Muscle of leg (tissue), 11 donors: ENCODE measurements around the gene KIF2C. TPM values are rescaled to one million over a fixed set of nuclear protein-coding genes. Genes with fewer than 3 reads are reported as not detected.

Experiments
- DNase-seq: peaks from one replicate; pipeline ENCODE4 v3.0.0; 2013
- H3K27ac ChIP-seq: one replicate; pipeline ENCODE4 v1.5.1; 2013; ENCODE audit warnings: mild to moderate bottlenecking, low read length, control low read depth
- H3K27me3 ChIP-seq: one replicate; pipeline ENCODE4 v1.6.1; 2013; ENCODE audit warnings: low read length; ENCODE audit not compliant: control insufficient read depth, insufficient read depth
- H3K36me3 ChIP-seq: one replicate; pipeline ENCODE4 v1.6.1; 2013; ENCODE audit warnings: low read length; ENCODE audit not compliant: control insufficient read depth, insufficient read depth
- H3K4me1 ChIP-seq: one replicate; pipeline ENCODE4 v1.6.1; 2013; ENCODE audit warnings: low read length; ENCODE audit not compliant: control insufficient read depth, insufficient read depth
- H3K4me3 ChIP-seq: one replicate; pipeline ENCODE4 v1.5.1; 2013; ENCODE audit warnings: low read length, control low read depth
- H3K9me3 ChIP-seq: replicated peaks from 2 replicates; pipeline ENCODE4 v1.6.1; 2013; ENCODE audit warnings: low read depth, low read length; ENCODE audit not compliant: control insufficient read depth
- WGBS: methylation state at CpG from one replicate; pipeline ENCODE4 v1.1.5; 2013; ENCODE audit warnings: missing lambda C conversion rate; ENCODE audit not compliant: insufficient coverage; 5-methylcytosine and 5-hydroxymethylcytosine counted together
- polyA plus RNA-seq, 8 donors: library from polyadenylated mRNA; unstranded; fragments of 120-200 nt; gene quantifications; one replicate each; pipeline versions ENCODE4 v1.2.1 to v1.2.3, GENCODE V29; 2013; ENCODE audit warnings: inconsistent platforms in 1 of 8, low replicate concordance in 1 of 8; ENCODE audit not compliant: insufficient read length in 8 of 8, insufficient read depth in 1 of 8
- total RNA-seq: library from RNA; stranded (reverse); fragments of 120-200 nt; gene quantifications from one replicate; pipeline ENCODE4 v1.2.4, GENCODE V29; 2013

Gene KIF2C
- total and polyA plus RNA-seq, 9 donors = 9.2 to 18.2 (median 13.0) TPM

- Histone ChIP-seq H3K4me3 (no peak overlapping the region), H3K4me1 (no peaks in the 10 kb centered on the region), H3K9me3 (no peaks in the 10 kb centered on the region), H3K27me3 (no peaks in the 10 kb centered on the region), H3K36me3 (no peaks in the 10 kb centered on the region), H3K27ac (no peak overlapping the region)
- DNase-seq = no peak
- WGBS = no CpG with 5 or more reads among the region's 1 CpG
Observed at GRCh38 chr1:44717653-44718052, 22.0 kb upstream of the KIF2C start.

DNA sequence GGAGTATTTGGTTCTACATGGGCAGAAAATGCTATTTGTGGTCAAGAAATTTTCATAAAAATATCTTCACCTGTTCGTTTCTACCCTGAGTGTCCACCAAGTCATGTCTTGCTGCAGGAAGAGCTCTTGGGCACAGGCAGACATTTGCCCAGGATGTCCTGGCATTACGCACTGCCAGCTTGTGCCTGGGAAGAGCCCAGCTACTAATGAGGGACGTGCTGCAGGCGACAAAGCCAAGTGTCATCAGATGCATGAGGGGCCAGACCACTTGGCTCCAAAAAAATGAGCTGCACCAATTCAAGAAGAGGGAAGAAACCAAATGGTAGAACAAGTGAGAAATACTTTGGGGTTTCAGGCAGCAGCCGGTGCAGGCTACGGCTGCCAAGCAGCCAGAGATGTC is 21.5 kb upstream of the KIF2C start:
- WGBS = 86% methylated on average over 6 of the region's 6 CpGs

GRCh38 chr1:44719318-44719717 is 20.3 kb upstream of the KIF2C start:
- H3K27me3 ChIP-seq = no peaks in the 10 kb centered on the region
- H3K4me1 ChIP-seq = no peaks in the 10 kb centered on the region
- no peaks in the 10 kb centered on the region for H3K9me3 ChIP-seq
- WGBS = 67% methylated on average over 3 of the region's 5 CpGs
- H3K36me3 ChIP-seq = no peaks in the 10 kb centered on the region
- DNase-seq = no peak
- H3K27ac ChIP-seq = no peak overlapping the region
- no peak overlapping the region for H3K4me3 ChIP-seq

More for the DNA sequence above, 21.5 kb upstream of the KIF2C start:
- Histone ChIP-seq H3K36me3 (no peaks in the 10 kb centered on the region), H3K27ac (no peak overlapping the region), H3K27me3 (no peaks in the 10 kb centered on the region), H3K4me1 (no peaks in the 10 kb centered on the region), H3K9me3 (no peaks in the 10 kb centered on the region), H3K4me3 (no peak overlapping the region)
- DNase-seq = no peak

- H3K4me1 ChIP-seq = no peaks in the 10 kb centered on the region
- WGBS = 91% methylated on average over 4 of the region's 4 CpGs
Observed at GRCh38 chr1:44720281-44720680, 19.4 kb upstream of the KIF2C start.

GRCh38 chr1:44721485-44722361 is 17.9 kb upstream of the KIF2C start:
- Histone ChIP-seq H3K9me3 (no peaks in the 10 kb centered on the region), H3K27me3 (no peaks in the 10 kb centered on the region), H3K36me3 (no peaks in the 10 kb centered on the region), H3K27ac (no peak overlapping the region), H3K4me1 (no peaks in the 10 kb centered on the region), H3K4me3 (no peak overlapping the region)
- WGBS = 26% methylated on average over 5 of the region's 14 CpGs
- DNase-seq = peak; percentile 76

More at GRCh38 chr1:44720281-44720680, 19.4 kb upstream of the KIF2C start:
- no peak for DNase-seq
- no peak overlapping the region for H3K4me3 ChIP-seq
- H3K36me3 ChIP-seq = no peaks in the 10 kb centered on the region
- no peak overlapping the region for H3K27ac ChIP-seq
- H3K27me3 ChIP-seq = no peaks in the 10 kb centered on the region
- no peaks in the 10 kb centered on the region for H3K9me3 ChIP-seq

- Histone ChIP-seq H3K36me3 (no peaks in the 10 kb centered on the region), H3K27ac (no peak overlapping the region), H3K4me1 (no peaks in the 10 kb centered on the region), H3K9me3 (no peaks in the 10 kb centered on the region), H3K4me3 (no peak overlapping the region), H3K27me3 (no peaks in the 10 kb centered on the region)
- WGBS = 88% methylated on average over 3 of the region's 9 CpGs
- DNase-seq = no peak
Observed at GRCh38 chr1:44723064-44723463, 16.6 kb upstream of the KIF2C start.

DNA sequence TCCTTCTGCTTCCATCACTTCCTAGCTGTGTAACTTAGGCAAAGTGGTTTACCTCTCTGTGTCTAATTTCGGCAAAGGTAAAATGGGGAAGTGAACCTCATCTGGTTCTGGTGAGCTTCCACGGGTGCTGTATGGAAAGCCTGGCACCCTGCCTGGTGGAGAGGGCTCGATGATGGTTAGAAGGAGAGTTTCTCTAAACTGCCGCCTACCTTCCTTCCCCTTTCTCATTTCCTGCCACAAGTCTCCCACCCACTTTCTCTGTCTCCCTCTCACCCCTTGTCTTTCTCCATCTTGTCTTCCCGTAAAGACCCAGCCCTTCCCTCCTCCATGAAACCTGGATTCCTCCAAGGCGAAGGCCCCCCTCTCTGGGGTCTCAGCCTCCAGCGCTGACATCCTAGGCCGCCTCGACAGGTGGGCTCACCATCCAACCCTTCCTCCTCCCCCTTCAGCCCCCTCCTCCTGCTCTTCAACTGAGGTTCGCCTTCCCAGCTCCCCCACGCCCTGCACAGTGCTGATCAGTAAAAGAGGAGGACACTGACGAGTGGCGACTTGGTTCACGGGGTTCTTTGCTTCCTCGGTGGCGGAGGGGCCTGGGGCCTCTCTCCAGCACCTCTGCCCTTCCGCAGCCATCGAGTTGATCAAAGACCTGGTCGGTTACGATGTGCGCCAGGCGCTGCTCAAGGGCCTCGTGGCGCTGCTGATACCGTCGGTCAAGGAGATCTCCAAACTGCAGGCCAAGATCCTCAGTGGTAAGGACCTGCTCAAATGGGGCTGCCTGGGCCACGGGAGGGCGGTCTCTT is 15.9 kb upstream of the KIF2C start:
- peak; percentile 22 for DNase-seq
- H3K27me3 ChIP-seq = no peaks in the 10 kb centered on the region
- no peaks in the 10 kb centered on the region for H3K36me3 ChIP-seq
- 78% methylated on average over 19 of the region's 28 CpGs for WGBS
- no peaks in the 10 kb centered on the region for H3K9me3 ChIP-seq
- no peak overlapping the region for H3K27ac ChIP-seq
- H3K4me3 ChIP-seq = no peak overlapping the region
- H3K4me1 ChIP-seq = no peaks in the 10 kb centered on the region

DNA sequence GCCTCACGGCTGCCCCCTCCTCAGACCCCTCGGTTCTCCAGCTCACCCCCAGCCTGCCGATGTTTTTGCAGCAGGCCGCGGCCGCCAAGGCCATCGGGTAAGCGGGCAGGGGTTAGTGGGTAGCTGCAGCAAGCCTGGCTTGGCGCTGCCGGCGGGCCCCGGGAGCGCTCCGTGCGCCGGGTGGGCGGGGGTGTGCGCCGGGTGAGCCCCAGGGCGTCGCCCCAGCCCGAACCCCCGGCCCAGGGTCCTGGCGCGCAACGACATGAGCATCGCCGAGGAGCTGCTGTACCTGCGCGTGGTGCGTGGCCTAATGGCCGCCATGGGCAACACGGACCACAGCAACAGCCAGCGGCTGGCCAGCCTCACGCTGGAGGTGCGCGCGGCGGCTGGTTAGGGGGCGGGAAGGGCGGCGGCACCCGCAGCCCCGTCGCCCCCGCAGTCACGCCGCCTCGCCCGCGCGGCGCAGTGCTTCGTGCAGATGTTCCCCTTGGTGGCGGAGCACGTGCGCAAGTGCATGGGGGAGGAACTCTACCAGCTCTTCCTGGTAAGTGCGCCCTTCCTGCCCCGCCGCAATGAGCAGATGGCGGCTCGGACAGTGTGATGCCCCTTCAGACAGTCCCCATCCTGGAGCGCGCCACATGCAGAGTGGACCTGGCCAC is 15.2 kb upstream of the KIF2C start:
- Histone ChIP-seq H3K4me3 (no peak overlapping the region), H3K27me3 (no peaks in the 10 kb centered on the region), H3K27ac (no peak overlapping the region), H3K4me1 (no peaks in the 10 kb centered on the region), H3K36me3 (no peaks in the 10 kb centered on the region), H3K9me3 (no peaks in the 10 kb centered on the region)
- no peak for DNase-seq
- WGBS = 81% methylated on average over 59 of the region's 64 CpGs

DNA sequence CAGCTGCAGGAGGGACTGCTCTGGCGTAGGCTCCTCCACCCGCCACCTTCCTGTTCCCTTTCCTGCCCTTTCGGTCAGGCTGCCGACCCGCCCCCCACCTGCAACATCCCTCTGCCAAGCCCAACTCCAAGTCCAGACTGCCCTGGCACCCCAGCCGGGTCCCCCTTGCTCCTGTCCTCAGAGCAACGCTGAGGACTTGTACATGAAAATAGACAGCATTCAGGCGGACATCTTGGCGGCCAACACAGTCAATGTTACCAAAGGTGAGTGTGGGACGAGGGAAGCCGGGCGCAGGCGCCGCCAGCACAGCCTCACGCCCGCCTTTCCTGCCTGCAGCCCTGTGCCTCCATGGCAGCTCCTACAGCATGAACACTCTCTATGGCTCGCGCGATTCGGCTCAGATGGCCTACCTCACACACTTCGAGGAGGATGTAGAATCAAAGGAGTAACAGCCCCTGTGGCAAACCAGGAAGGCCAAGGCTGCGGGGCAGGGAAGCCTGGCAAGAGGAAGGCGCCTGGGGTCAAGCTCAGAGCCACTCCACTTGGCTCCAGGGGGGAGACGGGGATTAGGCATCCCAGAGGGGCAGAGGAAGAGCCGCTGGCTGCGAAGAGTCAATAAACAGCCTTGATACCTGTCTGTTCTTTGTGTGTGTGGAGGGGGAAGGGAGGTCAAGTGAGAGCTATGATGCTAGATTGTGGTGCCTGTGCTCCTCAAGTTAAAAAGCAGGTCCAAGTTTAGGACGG is 14.5 kb upstream of the KIF2C start:
- H3K36me3 ChIP-seq = no peaks in the 10 kb centered on the region
- H3K4me1 ChIP-seq = no peaks in the 10 kb centered on the region
- 85% methylated on average over 22 of the region's 27 CpGs for WGBS
- H3K27me3 ChIP-seq = no peaks in the 10 kb centered on the region
- no peak for DNase-seq
- H3K27ac ChIP-seq = no peak overlapping the region
- H3K4me3 ChIP-seq = no peak overlapping the region
- H3K9me3 ChIP-seq = no peaks in the 10 kb centered on the region
